HepG2 (cell line): Measurements from ENCODE around the gene TMCC1. TPM values are rescaled to one million over a fixed set of nuclear protein-coding genes. Genes with fewer than 3 reads are reported as not detected.
A peak's percentile ranks its signal among the peaks of the same experiment; 100 is the strongest.

ENCODE experiments used
- ATAC-seq: fragments of 200-7000 bp; cut with Tn5 transposase; 3 replicates; pipeline ENCODE4 v1.9.1; 2020; ENCODE audit warnings: mild to moderate bottlenecking, moderate library complexity
- BruUV-seq: library from RNA; stranded (reverse); fragments of 400-500 nt; replicated peaks from 2 replicates; lab custom pipeline; 2021; lab: Mats Ljungman, UMichigan
- CTCF ChIA-PET: fragments of 300-600 bp; formaldehyde crosslinking; extraction: SDS; loops from one replicate; lab custom pipeline; 2021; ENCODE audit warnings: low total read pairs, inconsistent platforms, low intra/inter-chr PET ratio; lab: Yijun Ruan, JAX
- POLR2A ChIA-PET: fragments of 350-600 bp; sonication (Branson Sonifier 250); formaldehyde crosslinking; loops from one replicate; lab custom pipeline; 2020; ENCODE audit warnings: antibody characterized with exemption, inconsistent platforms; lab: Yijun Ruan, JAX
- DNase-seq: peaks from one replicate; pipeline ENCODE4 v3.0.0-alpha.2; 2015; ENCODE audit warnings: low spot score
- FAIRE-seq: peaks from 3 replicates; lab custom pipeline; 2011; peaks lifted over from hg19 to GRCh38; lab: Jason Lieb, UNC
- H2AFZ ChIP-seq: one replicate; pipeline ENCODE4 v1.6.1; 2011; ENCODE audit warnings: low read length, inconsistent platforms
- H3K27ac ChIP-seq: fragments of 300-600 bp; 3 replicates; pipeline ENCODE4 v1.8.0; 2011; ENCODE audit warnings: mixed run types, mild to moderate bottlenecking, mixed read lengths, low read length, inconsistent platforms; ENCODE audit not compliant: insufficient read depth; ENCODE audit errors: extremely low read length
- H3K27me3 ChIP-seq, 2 experiments: fragments of 200-600 bp in 1 of 2; 2 replicates in 1 of 2; 3 replicates in 1 of 2; pipeline versions ENCODE4 v1.6.0 to v1.8.0; 2011; ENCODE audit warnings: low read length in 2 of 2, mild to moderate bottlenecking in 2 of 2, moderate library complexity in 2 of 2, inconsistent platforms in 1 of 2; ENCODE audit not compliant: insufficient read depth in 2 of 2, control insufficient read depth in 1 of 2
- H3K36me3 ChIP-seq, 2 experiments: fragments of 200-600 bp in 1 of 2; replicated peaks in 1 of 2; 2 replicates in 1 of 2; 3 replicates in 1 of 2; pipeline versions ENCODE4 v1.5.1 to v1.8.0; 2011; ENCODE audit warnings: low read length in 2 of 2, inconsistent platforms in 1 of 2; ENCODE audit not compliant: insufficient read depth in 2 of 2, control insufficient read depth in 1 of 2
- H3K4me1 ChIP-seq: 2 replicates; pipeline ENCODE4 v1.5.1; 2012; ENCODE audit warnings: low read length, inconsistent platforms; ENCODE audit not compliant: insufficient read depth
- H3K4me2 ChIP-seq: 2 replicates; pipeline ENCODE4 v1.6.0; 2011; ENCODE audit warnings: low read depth, low read length, inconsistent platforms
- H3K4me3 ChIP-seq, 3 experiments: fragments of 200-600 bp in 1 of 3; sonication (generic), shearing (Covaris generic) in 1 of 3; replicated peaks in 1 of 3; 2 replicates each; pipeline ENCODE4 v1.5.1; 2011 to 2016; ENCODE audit warnings: low read length in 3 of 3, inconsistent platforms in 2 of 3, low read depth in 2 of 3, mild to moderate bottlenecking in 2 of 3, control low read depth in 1 of 3, mixed read lengths in 1 of 3; ENCODE audit not compliant: insufficient read depth in 1 of 3
- H3K79me2 ChIP-seq: one replicate; pipeline ENCODE4 v1.6.1; 2011; ENCODE audit warnings: low read length, inconsistent platforms; ENCODE audit not compliant: insufficient read depth
- H3K9ac ChIP-seq: 2 replicates; pipeline ENCODE4 v1.6.0; 2011; ENCODE audit warnings: mild to moderate bottlenecking, low read depth, low read length, inconsistent platforms; ENCODE audit not compliant: insufficient read depth
- H3K9me3 ChIP-seq: 2 replicates; pipeline ENCODE4 v1.5.1; 2012; ENCODE audit warnings: mild to moderate bottlenecking, low read length
- H4K20me1 ChIP-seq: 2 replicates; pipeline ENCODE4 v1.6.0; 2011; ENCODE audit warnings: inconsistent platforms, mild to moderate bottlenecking, low read length, moderate library complexity; ENCODE audit not compliant: insufficient read depth
- CREB1 ChIP-seq, 2 experiments: fragments of 450-650 bp in 1 of 2; IDR thresholded peaks; 2 replicates each; pipeline ENCODE4 v1.6.1; 2016 to 2017; ENCODE audit warnings: control low read depth in 1 of 2, mild to moderate bottlenecking in 1 of 2, missing compliant biosample characterization in 1 of 2, missing genetic modification characterization in 1 of 2
- EP300 ChIP-seq, 3 experiments: sonication (generic) in 1 of 3; formaldehyde crosslinking in 1 of 3; IDR thresholded peaks; 2 replicates each; pipeline versions ENCODE4 v1.5.1 to v1.6.1; 2011 to 2020; ENCODE audit warnings: low read depth in 2 of 3, low read length in 2 of 3, borderline replicate concordance in 1 of 3, improper control_type of control experiment in 1 of 3, mild to moderate bottlenecking in 1 of 3, missing genetic modification reagents in 1 of 3, moderate library complexity in 1 of 3
- KAT2B ChIP-seq: fragments of 150-350 bp; IDR thresholded peaks from 2 replicates; pipeline ENCODE4 v1.6.1; 2014; ENCODE audit warnings: low read depth, low read length, borderline replicate concordance
- PHB2 ChIP-seq: fragments of 450-650 bp; IDR thresholded peaks from 2 replicates; pipeline ENCODE4 v1.6.1; 2018; ENCODE audit not compliant: partially characterized antibody
- SAP130 ChIP-seq: IDR thresholded peaks from 2 replicates; pipeline ENCODE4 v1.6.1; 2016; ENCODE audit warnings: low read depth
- ZC3H4 ChIP-seq: sonication (generic); formaldehyde crosslinking; IDR thresholded peaks from 2 replicates; pipeline ENCODE4 v1.4.0; 2020; ENCODE audit warnings: missing genetic modification reagents, borderline replicate concordance
- ZNF121 ChIP-seq: sonication (generic); formaldehyde crosslinking; IDR thresholded peaks from 2 replicates; pipeline ENCODE4 v1.5.0; 2020; ENCODE audit warnings: mild to moderate bottlenecking, missing genetic modification reagents
- WGBS: methylation state at CpG from one replicate; pipeline ENCODE4 v1.1.6; 2017; ENCODE audit warnings: low lambda C conversion rate; 5-methylcytosine and 5-hydroxymethylcytosine counted together
- in situ Hi-C: cut with HindIII; loops from 2 replicates; pipeline ENCODE4 v1.10.0; 2017; ENCODE audit warnings: low pct_unique_long_range_greater_than_20kb; ENCODE audit not compliant: extremely low pct_ligation_motif_present
- intact Hi-C: fragments of 100-400 bp; cut with micrococcal nuclease; formaldehyde crosslinking; loops from one replicate; pipeline ENCODE4 v1.10.0; 2022; ENCODE audit not compliant: unreplicated experiment
- polyA plus RNA-seq, 8 experiments: library from polyadenylated mRNA; depleted of rRNA in 3 of 8; stranded (reverse) in 7 of 8; unstranded in 1 of 8; fragments of >200 nt; fragmentation: Illumina TruSeq in 4 of 8; extraction: Trizol in 4 of 8; gene quantifications; 2 replicates each; pipeline versions ENCODE4 v1.2.1 to v1.2.3, GENCODE V29; 2011 to 2016; ENCODE audit warnings: low read depth in 4 of 8, missing spikeins in 1 of 8, mixed read lengths in 1 of 8; ENCODE audit not compliant: insufficient read depth in 1 of 8
- total RNA-seq, 5 experiments: library from RNA; depleted of rRNA; stranded (reverse); fragments of >200 nt; fragmentation: Illumina TruSeq; extraction: Trizol; gene quantifications; 2 replicates each; pipeline ENCODE4 v1.2.3, GENCODE V29; 2016; ENCODE audit warnings: low read depth in 1 of 5
- TF ChIP-seq, protein P1 (sequence below): sonication (generic); formaldehyde crosslinking; IDR thresholded peaks from 2 replicates; pipeline ENCODE4 v1.8.0; 2023; ENCODE audit warnings: mild to moderate bottlenecking, missing genetic modification reagents

Gene TMCC1
- total and polyA plus RNA-seq, 2 of the 13 experiments (the other 11 are each of a cell fraction or from before 2014, with no cell fraction given), result 12.1 to 264 TPM

DNA sequence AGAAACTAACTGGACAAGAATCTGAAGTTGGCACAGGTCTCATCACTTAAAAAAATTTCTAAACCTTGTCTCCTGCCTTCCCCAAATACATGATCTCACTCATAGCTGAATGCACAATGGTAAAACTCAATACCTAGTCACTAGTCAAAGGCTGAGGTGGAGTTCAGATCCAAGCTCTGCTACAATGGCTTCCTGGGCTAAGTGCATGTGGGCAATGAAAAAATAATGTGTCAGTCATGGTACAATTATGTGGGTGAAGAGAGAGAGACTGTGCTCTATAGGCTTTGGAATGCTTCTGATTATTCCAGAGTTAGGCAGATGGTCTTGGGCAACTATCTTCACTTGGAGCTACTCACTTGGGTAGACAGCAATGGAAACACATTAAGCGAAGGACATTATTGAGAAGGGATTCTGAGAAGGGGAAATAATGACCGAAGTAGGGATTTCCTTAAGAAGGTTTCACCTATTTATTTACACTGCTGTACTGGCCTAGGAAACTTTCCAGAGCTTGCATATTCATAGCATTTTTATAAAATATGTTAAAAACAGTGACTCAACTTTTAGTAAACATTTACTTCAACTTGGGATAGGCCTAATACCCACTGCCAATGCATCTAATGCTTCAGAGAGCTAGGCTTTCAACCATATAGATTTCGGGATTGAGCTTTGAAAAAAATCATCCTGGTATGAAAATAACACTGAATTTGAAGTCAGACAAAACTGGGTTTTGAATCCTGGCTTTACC is 228.3 kb downstream of the TMCC1 start:
- WGBS, result 94% methylated on average over 3 of the region's 3 CpGs
- BruUV-seq, result no TSS peak
- peaks cover 78% of the 10 kb centered on the region for H3K79me2 ChIP-seq
- in situ Hi-C loops, result no loop called here
- CTCF ChIA-PET, result no interaction called here
- TF ChIP-seq, protein P1, sequence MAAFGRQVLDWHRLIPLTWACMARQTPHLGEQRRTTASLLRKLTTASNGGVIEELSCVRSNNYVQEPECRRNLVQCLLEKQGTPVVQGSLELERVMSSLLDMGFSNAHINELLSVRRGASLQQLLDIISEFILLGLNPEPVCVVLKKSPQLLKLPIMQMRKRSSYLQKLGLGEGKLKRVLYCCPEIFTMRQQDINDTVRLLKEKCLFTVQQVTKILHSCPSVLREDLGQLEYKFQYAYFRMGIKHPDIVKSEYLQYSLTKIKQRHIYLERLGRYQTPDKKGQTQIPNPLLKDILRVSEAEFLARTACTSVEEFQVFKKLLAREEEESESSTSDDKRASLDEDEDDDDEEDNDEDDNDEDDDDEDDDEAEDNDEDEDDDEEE, result no peak
- TF ChIP-seq EP300 (IDR thresholded peaks at IDR 0.05; ENCODE audit: low read depth in 2 of 2, low read length in 2 of 2), result no peak
- TF ChIP-seq EP300 (CRISPR knock-in tag; IDR thresholded peaks at IDR 0.05; ENCODE audit: borderline replicate concordance), result no peak
- no peak for TF ChIP-seq KAT2B
- TF ChIP-seq ZNF121, result no peak
- no peak for TF ChIP-seq PHB2
- no peak for TF ChIP-seq CREB1 (IDR thresholded peaks at IDR 0.05)
- TF ChIP-seq CREB1 (CRISPR knock-in tag; IDR thresholded peaks at IDR 0.05), result no peak
- TF ChIP-seq ZC3H4 (CRISPR knock-in tag), result no peak
- no peak for TF ChIP-seq SAP130 (CRISPR knock-in tag)
- TF ChIP-seq, all 625 proteins: peak for 0
- no peak overlapping the region for H3K27ac ChIP-seq
- no peak overlapping the region for H2AFZ ChIP-seq
- H3K36me3 ChIP-seq, result peaks cover under 1 to 26% of the 10 kb centered on the region in 2 experiments; a peak in 4 of 5 replicates
- peaks cover 69% of the 10 kb centered on the region for H3K4me1 ChIP-seq
- no peaks in the 10 kb centered on the region for H3K27me3 ChIP-seq
- no peaks in the 10 kb centered on the region for H3K9me3 ChIP-seq
- FAIRE-seq (no peak), DNase-seq (peak; percentile 53), ATAC-seq (peak; percentile 31; the same call in 1 of the 3 replicates)
- H3K4me3 ChIP-seq, result no peak overlapping the region
- intact Hi-C loops, result no loop called here
- H3K4me2 ChIP-seq, result no peak overlapping the region
- H4K20me1 ChIP-seq, result no peaks in the 10 kb centered on the region
- POLR2A ChIA-PET, result interaction anchor here (1.1 kb wide), 2 partner anchors 9 to 23 kb away, joined by 3 read pairs; no protein-coding TSS in a partner anchor
- no peak overlapping the region for H3K9ac ChIP-seq
